NCI-H1105 (cell line): ENCODE data around the gene CGNL1.
A peak's percentile ranks its signal among the peaks of the same experiment; 100 is the strongest.

ENCODE experiments used
- DNase-seq: peaks from one replicate; lab custom pipeline; 2025; lab: John Stamatoyannopoulos, UW

CGNL1 gene

DNA sequence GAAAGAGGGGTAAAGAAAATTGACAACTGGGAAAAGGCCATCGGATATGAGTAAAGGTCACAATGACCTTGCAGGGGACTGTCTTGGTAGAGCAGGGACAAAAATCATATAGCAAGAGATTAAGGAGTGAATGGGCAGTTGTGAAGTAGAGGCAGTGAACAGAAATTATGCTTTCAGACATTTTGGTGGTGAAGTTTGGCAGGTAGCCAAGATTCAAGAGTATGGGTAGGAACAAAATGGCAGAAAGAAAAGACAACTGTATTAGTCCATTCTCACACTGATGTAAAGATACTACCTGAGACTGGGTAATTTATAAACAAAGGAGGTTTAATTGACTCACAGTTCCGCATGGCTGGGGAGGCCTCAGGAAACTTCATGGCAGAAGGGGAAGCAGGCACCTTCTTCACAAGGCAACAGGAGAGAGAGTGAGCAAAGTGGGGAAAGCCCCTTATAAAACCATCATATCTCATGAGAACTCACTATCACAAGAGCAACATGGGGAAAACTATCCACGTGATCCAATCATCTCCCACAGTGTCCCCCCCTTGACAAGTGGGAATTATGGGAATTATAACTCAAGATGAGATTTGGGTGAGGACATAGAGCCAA lies 84.0 kb downstream of the CGNL1 start:
- peak; percentile 40 for DNase-seq

GRCh38 chr15:57461541-57461940 lies 85.2 kb downstream of the CGNL1 start:
- no peak for DNase-seq

- DNase-seq: no peak
Observed at GRCh38 chr15:57462381-57462780, 86.1 kb downstream of the CGNL1 start.

GRCh38 chr15:57463360-57463759 lies 87.1 kb downstream of the CGNL1 start:
- no peak for DNase-seq

GRCh38 chr15:57464480-57464879 lies 88.2 kb downstream of the CGNL1 start:
- no peak for DNase-seq

- DNase-seq: no peak
Observed at GRCh38 chr15:57468486-57468885, 92.2 kb downstream of the CGNL1 start.

- no peak for DNase-seq
Observed at GRCh38 chr15:57470543-57470942, 94.2 kb downstream of the CGNL1 start.

DNA sequence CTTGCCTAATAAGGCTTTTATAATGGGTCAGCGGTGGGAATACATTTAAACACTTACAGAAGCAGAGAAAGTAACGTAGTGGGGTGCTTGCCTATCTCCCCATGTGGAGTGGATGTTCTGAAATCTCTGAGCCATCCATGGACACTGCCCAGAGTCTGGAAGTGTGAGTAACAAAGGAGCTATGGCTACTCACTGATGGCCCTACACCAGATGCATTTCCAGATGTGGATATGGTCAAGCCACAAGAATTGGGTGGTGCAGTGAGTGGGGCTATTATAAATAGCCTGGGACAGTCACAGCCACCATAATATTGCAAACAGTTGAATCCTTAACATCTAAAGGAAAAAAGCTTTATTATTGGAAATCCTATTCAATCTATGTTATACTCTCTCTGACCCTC lies 96.6 kb downstream of the CGNL1 start:
- DNase-seq: no peak

DNA sequence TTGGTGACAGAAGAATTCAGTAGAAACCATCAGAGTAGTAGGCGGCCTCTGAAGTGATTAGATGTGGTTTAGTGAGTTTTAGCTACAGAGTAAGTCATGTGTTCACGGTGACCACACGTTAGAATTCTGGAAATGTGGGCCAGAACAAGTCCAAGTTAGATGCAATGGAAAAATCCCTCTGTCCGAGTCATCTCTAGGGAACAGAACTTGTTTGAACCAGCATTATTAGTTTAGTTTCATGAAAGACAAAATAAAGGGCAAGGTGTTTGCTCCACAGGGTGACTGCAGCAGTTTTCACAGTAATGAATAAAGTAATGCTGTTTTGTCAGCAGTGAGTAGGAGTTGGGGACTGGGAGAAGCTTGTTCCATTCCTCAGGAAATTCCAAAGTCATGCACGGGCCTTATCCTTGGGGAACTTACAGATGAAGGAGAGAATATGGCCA lies 100.2 kb downstream of the CGNL1 start:
- DNase-seq: no peak

DNA sequence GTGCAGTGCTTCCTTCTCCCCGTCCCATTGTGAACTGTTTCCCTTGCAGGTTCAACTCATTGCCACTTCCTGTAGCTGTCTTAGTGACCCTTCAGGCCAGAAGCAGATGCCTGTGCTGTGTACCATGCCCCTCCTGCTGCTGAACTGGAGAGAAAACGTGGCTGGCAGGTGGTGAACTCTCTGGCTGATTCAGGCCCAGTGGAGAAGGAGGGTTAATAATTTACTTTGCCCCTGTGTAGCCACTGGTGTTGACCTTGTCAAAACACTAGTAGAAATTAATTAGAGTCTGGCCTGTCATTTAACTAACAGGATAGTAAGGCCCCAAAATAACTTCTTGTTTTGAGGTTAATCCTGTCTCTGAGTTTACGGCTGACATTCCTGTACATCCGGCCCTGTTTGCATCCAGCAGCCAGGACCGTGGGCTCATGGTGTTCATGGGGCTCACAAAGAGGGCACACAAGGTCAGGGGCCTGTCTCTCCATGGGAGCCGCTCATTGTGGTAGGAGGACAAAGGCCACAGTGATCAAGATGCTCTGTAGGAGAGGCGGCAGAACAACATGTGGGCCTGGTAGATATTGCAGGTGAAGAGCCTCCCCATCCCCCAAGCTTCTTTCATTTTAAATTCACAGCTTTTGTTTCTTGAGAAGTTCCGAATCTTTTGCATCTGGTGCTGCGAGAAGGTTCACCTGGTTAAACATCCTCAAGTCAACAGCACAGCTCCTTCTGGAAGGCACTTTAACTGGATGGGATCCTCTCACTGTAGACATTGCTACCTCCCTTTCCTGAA lies 101.6 kb downstream of the CGNL1 start:
- no peak for DNase-seq

DNA sequence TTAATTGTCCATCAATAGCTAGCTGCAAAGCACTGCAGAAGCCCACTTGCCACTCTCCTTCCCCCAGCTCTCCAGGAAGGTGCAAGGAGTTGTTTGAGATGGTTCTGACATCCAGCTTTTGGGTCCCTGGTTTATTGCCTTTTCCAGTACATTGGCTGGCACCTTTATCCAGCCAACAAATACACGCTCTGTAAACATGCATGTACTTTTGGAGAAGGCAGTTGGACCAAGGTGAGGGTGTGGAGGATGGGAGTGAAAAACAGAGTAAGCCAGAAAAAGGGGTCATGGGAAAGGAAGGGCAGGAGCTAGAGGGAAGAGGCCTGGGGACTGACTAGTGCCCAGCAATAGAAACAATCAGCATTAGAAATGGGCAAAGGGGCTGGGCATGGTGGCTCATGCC lies 102.7 kb downstream of the CGNL1 start:
- DNase-seq: no peak

DNA sequence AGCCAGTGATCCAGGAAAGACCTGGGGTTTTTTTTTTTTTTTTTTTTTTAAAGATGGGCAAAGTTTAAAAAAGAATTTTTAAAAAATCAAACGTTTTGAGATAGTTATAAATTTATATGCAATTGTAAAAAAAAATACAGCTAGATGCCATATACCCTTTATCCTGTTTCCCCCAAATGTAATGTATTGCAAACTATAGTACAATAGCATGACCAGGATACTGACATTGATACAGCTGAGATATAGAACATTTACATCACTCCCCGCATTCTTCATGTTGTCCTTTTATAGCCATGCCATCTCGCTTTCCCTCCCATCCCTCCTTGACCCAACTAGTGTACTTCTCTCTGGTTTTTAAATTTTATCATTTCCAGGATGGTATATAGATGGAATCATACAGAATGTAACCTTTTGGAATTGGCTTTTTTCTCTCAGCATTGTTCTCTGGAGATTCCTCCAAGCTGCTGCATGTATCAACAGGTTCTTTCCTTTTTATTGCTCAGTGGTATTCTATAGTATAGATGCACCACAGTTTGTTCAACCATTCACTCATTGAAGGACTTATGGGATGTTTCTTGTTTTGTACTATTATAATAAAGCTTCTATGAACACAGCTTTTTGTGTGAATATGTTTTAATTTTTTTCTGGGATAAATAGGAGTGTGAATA lies 104.9 kb downstream of the CGNL1 start:
- DNase-seq: no peak

DNA sequence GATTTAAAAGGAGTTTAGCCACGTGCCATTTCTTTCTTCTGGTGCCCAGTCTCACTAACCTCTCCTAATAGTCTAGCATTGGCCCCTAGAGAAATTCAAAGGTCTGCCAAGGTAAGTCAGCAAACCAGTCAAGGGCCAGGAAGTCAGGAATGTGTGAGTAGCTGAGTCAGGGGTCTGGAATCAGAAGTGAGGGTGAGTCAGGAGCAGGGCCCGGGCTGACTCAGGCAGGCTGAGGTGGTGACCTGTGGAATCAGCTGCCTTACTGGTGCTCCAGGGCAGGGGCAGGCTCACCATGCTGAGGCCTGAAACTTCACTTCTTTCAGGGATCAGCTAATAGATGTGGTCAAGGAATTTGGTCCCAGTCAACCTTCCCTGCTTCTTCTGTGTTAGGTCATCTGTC lies 109.6 kb downstream of the CGNL1 start:
- no peak for DNase-seq

DNA sequence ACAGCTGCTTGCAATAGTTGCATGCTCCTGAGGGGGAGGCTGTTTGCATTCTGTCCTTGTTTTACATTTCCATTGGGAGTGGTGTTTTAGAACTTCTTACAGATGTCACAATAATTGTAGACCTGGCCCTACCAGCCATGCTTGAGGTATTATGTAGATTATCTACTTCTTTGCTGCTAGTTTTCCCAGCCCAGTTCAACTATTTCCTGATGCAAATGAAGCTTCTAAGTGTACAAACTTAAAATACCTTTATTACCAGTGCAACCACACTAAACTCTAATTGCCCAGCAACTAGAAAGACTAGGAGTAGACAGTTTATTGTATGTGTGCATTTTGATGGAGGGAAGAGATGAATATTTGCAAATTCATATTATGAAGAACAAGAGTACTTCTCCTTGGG lies 110.5 kb downstream of the CGNL1 start:
- no peak for DNase-seq

DNA sequence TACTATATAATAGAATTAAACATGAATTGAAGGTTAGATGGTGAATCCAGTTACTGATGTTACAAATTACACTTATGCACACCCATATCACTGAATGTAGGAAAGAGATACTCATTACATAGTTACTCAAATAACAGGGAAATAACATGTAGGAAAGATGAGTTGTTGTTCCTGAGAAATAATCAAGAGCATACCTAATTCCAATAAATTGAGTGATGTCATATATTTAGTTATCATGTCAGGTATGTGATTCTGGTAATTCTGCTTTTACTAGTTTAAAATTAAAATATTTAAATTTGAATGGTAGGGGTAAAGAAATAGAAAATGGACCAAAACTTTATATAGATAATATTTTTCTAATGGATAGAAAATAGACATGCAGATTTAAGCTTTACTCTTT lies 112.8 kb downstream of the CGNL1 start:
- no peak for DNase-seq

- DNase-seq: no peak
Observed at GRCh38 chr15:57493351-57493750, 117.0 kb downstream of the CGNL1 start.

GRCh38 chr15:57494581-57494980 lies 118.3 kb downstream of the CGNL1 start:
- no peak for DNase-seq

- DNase-seq: no peak
Observed at GRCh38 chr15:57495041-57495440, 118.7 kb downstream of the CGNL1 start.

- DNase-seq: no peak
Observed at GRCh38 chr15:57495554-57496165, 119.4 kb downstream of the CGNL1 start.

- no peak for DNase-seq
Observed at GRCh38 chr15:57496594-57496945, 120.3 kb downstream of the CGNL1 start.

- peak; percentile 57 for DNase-seq
Observed at GRCh38 chr15:57496946-57497869, 120.9 kb downstream of the CGNL1 start.

DNA sequence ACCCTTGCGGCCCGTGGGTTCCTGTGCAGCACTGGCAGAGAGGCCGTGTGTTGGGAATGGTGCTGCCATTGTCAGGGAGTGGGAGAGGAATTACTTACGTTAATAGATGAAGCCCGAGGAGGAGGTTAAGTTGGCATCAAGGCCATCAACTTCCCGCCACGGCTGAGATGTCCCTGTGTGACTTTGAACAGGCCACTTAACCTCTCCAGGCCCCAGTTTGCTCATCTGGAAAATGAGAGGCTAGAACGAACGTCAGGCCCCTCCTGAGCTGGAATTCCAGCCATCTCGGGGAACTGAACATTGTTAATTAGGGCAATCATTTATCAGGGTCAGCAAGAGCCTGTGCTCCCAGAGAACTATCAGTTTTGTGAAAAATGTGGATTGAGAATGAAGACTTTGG lies 124.0 kb downstream of the CGNL1 start:
- DNase-seq: no peak
